ENCODE data around the gene SUPT7L. TPM values are rescaled to one million over a fixed set of nuclear protein-coding genes. Genes with fewer than 3 reads are reported as not detected.
"Not testable (repeated sequence)": the region's sequence is repeated elsewhere in the genome, so short reads cannot be mapped to it uniquely, and the experiment has no call there.

SUPT7L gene
- total RNA-seq, 6 experiments from 2014 or later, result 11.4 to 15.3 (median 13.9) TPM

- no peak overlapping the region for H3K27ac ChIP-seq
- H3K4me3 ChIP-seq, result no peak overlapping the region
- ATAC-seq (no peak), DNase-seq (no peak)
- H3K36me3 ChIP-seq, result peaks cover 0 to 34% (median 15%) of the 10 kb centered on the region in 4 donors
- no peaks in the 10 kb centered on the region for H3K27me3 ChIP-seq
- 100% methylated on average over 1 of the region's 1 CpG for WGBS (ENCODE audit: insufficient coverage, low coverage, low lambda C conversion rate, missing lambda C conversion rate)
- H3K4me1 ChIP-seq, result no peaks in the 10 kb centered on the region
- intact Hi-C loops (cut with DNase I), result no loop called here
- H3K9me3 ChIP-seq, result no peaks in the 10 kb centered on the region
- TF ChIP-seq, protein P1, sequence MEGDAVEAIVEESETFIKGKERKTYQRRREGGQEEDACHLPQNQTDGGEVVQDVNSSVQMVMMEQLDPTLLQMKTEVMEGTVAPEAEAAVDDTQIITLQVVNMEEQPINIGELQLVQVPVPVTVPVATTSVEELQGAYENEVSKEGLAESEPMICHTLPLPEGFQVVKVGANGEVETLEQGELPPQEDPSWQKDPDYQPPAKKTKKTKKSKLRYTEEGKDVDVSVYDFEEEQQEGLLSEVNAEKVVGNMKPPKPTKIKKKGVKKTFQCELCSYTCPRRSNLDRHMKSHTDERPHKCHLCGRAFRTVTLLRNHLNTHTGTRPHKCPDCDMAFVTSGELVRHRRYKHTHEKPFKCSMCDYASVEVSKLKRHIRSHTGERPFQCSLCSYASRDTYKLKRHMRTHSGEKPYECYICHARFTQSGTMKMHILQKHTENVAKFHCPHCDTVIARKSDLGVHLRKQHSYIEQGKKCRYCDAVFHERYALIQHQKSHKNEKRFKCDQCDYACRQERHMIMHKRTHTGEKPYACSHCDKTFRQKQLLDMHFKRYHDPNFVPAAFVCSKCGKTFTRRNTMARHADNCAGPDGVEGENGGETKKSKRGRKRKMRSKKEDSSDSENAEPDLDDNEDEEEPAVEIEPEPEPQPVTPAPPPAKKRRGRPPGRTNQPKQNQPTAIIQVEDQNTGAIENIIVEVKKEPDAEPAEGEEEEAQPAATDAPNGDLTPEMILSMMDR (IDR thresholded peaks at IDR 0.05), result no peak
- TF ChIP-seq POLR2A (IDR thresholded peaks at IDR 0.05), result no peak
Measured at GRCh38 chr2:27687232-27687631, 23.8 kb upstream of the SUPT7L start.

GRCh38 chr2:27685577-27685976 lies 22.2 kb upstream of the SUPT7L start:
- peaks cover 0 to 34% (median 15%) of the 10 kb centered on the region in 4 donors for H3K36me3 ChIP-seq
- no peaks in the 10 kb centered on the region for H3K9me3 ChIP-seq
- no peaks in the 10 kb centered on the region for H3K4me1 ChIP-seq
- WGBS (ENCODE audit: insufficient coverage, low coverage, low lambda C conversion rate, missing lambda C conversion rate), result 90% methylated on average over 3 of the region's 3 CpGs
- TF ChIP-seq, protein P1 (IDR thresholded peaks at IDR 0.05), result no peak
- TF ChIP-seq POLR2A (IDR thresholded peaks at IDR 0.05), result no peak
- no peak overlapping the region for H3K27ac ChIP-seq
- no peak for DNase-seq
- no peak for ATAC-seq
- intact Hi-C loops (cut with DNase I), result no loop called here
- H3K27me3 ChIP-seq, result no peaks in the 10 kb centered on the region
- H3K4me3 ChIP-seq, result no peak overlapping the region

DNA sequence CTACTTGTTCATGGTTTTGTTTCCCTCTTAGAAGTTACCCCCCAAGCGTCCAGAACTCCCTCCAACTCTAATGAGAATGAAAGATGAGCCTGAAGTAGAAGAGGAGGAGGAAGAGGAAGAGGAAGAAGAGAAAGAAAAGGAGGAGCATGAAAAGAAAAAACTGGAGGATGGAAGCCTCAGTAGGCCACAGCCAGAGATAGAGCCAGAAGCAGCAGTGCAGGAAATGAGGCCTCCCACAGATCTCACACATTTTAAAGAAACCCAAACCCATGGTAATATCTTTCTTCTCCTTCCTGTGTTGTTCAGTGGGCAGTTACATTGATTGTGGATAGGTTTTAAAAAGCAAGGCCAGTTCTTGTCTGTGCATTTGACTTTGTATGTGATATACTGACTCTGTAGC lies 21.6 kb upstream of the SUPT7L start:
- DNase-seq; H3K27ac ChIP-seq; ATAC-seq; intact Hi-C loops (cut with DNase I); H3K27me3 ChIP-seq; H3K4me3 ChIP-seq; H3K4me1 ChIP-seq; H3K9me3 ChIP-seq: not testable (repeated sequence)
- H3K36me3 ChIP-seq, result peaks cover 0 to 34% (median 15%) of the 10 kb centered on the region in 4 donors
- 67% methylated on average over 1 of the region's 1 CpG for WGBS (ENCODE audit: insufficient coverage, low coverage, low lambda C conversion rate, missing lambda C conversion rate)

DNA sequence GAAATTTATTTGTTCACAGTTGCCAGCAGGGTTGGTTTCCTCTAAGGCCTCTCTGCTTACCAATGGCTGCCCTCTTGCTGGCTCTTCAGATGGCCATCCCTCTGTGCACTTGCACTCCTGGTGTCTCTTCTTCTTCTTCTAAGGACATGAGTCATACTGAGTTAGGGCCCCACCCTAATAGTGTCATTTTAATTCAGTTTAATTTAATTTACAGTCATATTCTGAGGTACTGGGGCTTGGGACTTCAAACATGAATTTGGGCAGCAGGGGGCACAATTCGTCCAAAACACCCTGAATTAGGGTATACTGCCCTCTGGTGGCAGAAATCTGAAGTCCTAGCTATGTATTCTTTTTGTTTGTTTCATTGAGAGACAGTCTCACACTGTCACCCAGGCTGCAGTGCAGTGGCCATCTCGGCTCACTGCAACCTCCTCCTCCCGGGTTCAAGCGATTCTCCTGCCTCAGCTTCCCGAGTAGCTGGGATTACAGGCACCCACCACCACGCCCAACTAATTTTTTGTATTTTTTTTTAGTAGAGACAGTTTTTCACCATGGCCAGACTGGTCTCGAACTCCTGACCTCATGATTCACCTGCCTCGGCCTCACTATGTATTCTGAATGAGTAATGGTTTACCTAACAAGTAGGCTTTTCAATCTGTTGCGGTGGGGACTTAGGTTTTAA lies 20.1 kb upstream of the SUPT7L start:
- H3K4me1 ChIP-seq, result no peaks in the 10 kb centered on the region
- no peak for TF ChIP-seq POLR2A (IDR thresholded peaks at IDR 0.05)
- TF ChIP-seq, protein P1 (IDR thresholded peaks at IDR 0.05), result peak; percentile 98 to 99 (median 98)
- no peaks in the 10 kb centered on the region for H3K9me3 ChIP-seq
- intact Hi-C loops (cut with DNase I), result no loop called here
- peak; percentile 87 to 99 (median 95) for ATAC-seq
- H3K36me3 ChIP-seq, result peaks cover 0 to 33% (median 15%) of the 10 kb centered on the region in 4 donors
- H3K4me3 ChIP-seq, result no peak overlapping the region
- peak in 2 of 3 donors; percentile 41 to 80 for DNase-seq
- no peaks in the 10 kb centered on the region for H3K27me3 ChIP-seq
- 21% methylated on average over 9 of the region's 9 CpGs for WGBS (ENCODE audit: insufficient coverage, low coverage, low lambda C conversion rate, missing lambda C conversion rate)
- peak overlapping the region in 1 of 3 donors; percentile 13 for H3K27ac ChIP-seq

DNA sequence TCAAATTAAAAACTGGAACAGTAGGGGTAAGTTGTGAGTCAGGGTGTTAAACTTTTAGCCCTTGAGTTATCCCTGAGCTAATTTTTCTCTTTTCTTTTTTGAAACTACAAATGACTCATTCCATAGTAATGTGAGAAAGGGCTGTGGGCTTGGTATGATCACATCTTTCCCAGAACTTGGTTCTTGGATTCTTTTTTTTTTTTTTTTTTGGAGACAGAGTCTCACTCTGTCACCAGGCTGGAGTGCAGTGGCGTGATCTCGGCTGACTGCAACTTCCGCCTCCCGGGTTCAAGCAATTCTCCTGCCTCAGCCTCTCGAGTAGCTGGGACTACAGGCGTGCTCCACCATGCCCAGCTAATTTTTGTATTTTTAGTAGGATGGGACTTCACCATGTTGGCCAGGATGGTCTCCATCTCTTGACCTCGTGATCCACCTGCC lies 18.9 kb upstream of the SUPT7L start:
- peak overlapping the region in 1 of 3 donors; percentile 10 for H3K27ac ChIP-seq
- intact Hi-C loops (cut with DNase I), result not testable (repeated sequence)

More for the DNA sequence above, 18.9 kb upstream of the SUPT7L start:
- peaks cover 0 to 37% (median 14%) of the 10 kb centered on the region in 4 donors for H3K36me3 ChIP-seq
- H3K27me3 ChIP-seq, H3K4me1 ChIP-seq, H3K4me3 ChIP-seq, DNase-seq, H3K9me3 ChIP-seq: not testable (repeated sequence)
- 81% methylated on average over 7 of the region's 7 CpGs for WGBS (ENCODE audit: insufficient coverage, low coverage, low lambda C conversion rate, missing lambda C conversion rate)
- peak in 1 of 4 donors; percentile 40 for ATAC-seq

Data from right lobe of liver (tissue), 6 donors.